Lower lobe of right lung (tissue), 2 donors: Measurements from ENCODE around the gene FGGY. TPM values are rescaled to one million over a fixed set of nuclear protein-coding genes. Genes with fewer than 3 reads are reported as not detected.

Experiments used
- ATAC-seq, 2 donors: fragments of 200-7000 bp; cut with Tn5 transposase; one replicate each; pipeline ENCODE4 v1.9.1; 2020 to 2022; ENCODE audit warnings: mild to moderate bottlenecking in 2 of 2, moderate library complexity in 2 of 2
- DNase-seq: peaks from one replicate; pipeline ENCODE4 v3.0.0-alpha.2; 2020
- H3K27ac ChIP-seq: fragments of 200-600 bp; one replicate; pipeline ENCODE4 v1.8.0; 2022
- H3K27me3 ChIP-seq: fragments of 200-600 bp; one replicate; pipeline ENCODE4 v1.8.0; 2022; ENCODE audit warnings: low read depth
- H3K36me3 ChIP-seq: fragments of 200-600 bp; one replicate; pipeline ENCODE4 v1.8.0; 2022; ENCODE audit warnings: mild to moderate bottlenecking
- H3K4me1 ChIP-seq: fragments of 200-600 bp; one replicate; pipeline ENCODE4 v1.8.0; 2022
- H3K4me3 ChIP-seq: fragments of 200-600 bp; one replicate; pipeline ENCODE4 v1.8.0; 2022; ENCODE audit warnings: mild to moderate bottlenecking
- H3K9me3 ChIP-seq: fragments of 200-600 bp; one replicate; pipeline ENCODE4 v1.8.0; 2022
- intact Hi-C: fragments of 100-400 bp; cut with DNase I; formaldehyde crosslinking; loops from one replicate; pipeline ENCODE4 v1.11.0; 2022
- total RNA-seq: library from RNA; stranded (reverse); fragmentation: NEBNext Ultra II Directional; extraction: Animal tissue kit (Norgen Biotek cat#: 25700); gene quantifications from one replicate; pipeline ENCODE4 v1.2.1, GENCODE V29; 2021
- TF ChIP-seq, protein P1 (sequence below): fragments of 200-600 bp; IDR thresholded peaks from one replicate; pipeline ENCODE4 v1.8.0; 2022; ENCODE audit warnings: antibody characterized with exemption, mild to moderate bottlenecking
- donor health status: DM: no; HTN: yes; CAD: no; lungs with severe emphysema.

FGGY gene
- total RNA-seq, 1 donor from 2014 or later, result 31.4 TPM

DNA sequence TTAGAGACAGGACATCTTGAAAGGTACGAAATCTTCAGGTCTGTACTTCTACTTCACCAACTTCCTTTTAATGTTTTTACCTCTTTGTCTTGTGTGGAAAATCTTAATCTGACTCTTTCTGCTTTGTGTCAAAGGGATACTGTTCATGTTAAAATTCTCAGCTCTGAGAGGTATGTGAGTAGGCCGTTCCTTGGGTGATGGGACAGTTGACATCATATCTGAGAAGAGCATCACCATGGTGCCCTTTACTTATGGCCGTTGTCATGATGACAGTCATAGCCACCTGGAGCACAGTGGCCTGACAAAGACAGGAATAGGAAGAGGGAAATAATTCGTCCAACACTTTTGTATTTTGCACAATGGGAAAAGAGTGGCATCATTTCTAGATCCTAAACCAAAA lies 145.6 kb downstream of the FGGY start:
- TF ChIP-seq, protein P1, sequence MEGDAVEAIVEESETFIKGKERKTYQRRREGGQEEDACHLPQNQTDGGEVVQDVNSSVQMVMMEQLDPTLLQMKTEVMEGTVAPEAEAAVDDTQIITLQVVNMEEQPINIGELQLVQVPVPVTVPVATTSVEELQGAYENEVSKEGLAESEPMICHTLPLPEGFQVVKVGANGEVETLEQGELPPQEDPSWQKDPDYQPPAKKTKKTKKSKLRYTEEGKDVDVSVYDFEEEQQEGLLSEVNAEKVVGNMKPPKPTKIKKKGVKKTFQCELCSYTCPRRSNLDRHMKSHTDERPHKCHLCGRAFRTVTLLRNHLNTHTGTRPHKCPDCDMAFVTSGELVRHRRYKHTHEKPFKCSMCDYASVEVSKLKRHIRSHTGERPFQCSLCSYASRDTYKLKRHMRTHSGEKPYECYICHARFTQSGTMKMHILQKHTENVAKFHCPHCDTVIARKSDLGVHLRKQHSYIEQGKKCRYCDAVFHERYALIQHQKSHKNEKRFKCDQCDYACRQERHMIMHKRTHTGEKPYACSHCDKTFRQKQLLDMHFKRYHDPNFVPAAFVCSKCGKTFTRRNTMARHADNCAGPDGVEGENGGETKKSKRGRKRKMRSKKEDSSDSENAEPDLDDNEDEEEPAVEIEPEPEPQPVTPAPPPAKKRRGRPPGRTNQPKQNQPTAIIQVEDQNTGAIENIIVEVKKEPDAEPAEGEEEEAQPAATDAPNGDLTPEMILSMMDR, result no peak
- H3K27ac ChIP-seq, result no peak overlapping the region
- H3K27me3 ChIP-seq, result no peaks in the 10 kb centered on the region
- H3K36me3 ChIP-seq, result no peaks in the 10 kb centered on the region
- no peaks in the 10 kb centered on the region for H3K9me3 ChIP-seq
- intact Hi-C loops, result no loop called here
- no peak for DNase-seq
- no peak overlapping the region for H3K4me3 ChIP-seq
- peaks cover 18% of the 10 kb centered on the region for H3K4me1 ChIP-seq
- no peak for ATAC-seq

DNA sequence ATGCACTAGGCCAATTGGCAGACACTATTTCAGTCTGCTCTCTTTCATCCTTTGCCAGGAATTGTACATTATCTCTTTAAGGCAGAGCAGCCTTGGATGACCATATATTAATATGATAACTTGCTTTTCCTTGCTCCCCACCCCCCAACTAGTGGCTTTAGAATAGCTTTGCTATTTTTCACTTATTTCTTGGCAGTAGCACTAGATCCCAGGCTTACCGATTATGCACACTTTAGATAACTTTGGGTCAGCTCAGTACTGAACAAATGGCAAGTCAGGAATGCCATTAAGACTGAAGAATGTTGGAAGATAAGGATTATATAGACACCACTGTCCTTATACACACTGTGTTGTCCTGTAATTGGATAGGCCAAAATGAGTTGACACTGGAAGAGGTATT lies 146.4 kb downstream of the FGGY start:
- Histone ChIP-seq H3K27me3 (no peaks in the 10 kb centered on the region), H3K9me3 (no peaks in the 10 kb centered on the region), H3K4me3 (no peak overlapping the region), H3K27ac (no peak overlapping the region), H3K4me1 (peaks cover 10% of the 10 kb centered on the region), H3K36me3 (no peaks in the 10 kb centered on the region)
- DNase-seq, result no peak
- ATAC-seq, result no peak
- TF ChIP-seq, protein P1, result no peak
- intact Hi-C loops, result no loop called here

DNA sequence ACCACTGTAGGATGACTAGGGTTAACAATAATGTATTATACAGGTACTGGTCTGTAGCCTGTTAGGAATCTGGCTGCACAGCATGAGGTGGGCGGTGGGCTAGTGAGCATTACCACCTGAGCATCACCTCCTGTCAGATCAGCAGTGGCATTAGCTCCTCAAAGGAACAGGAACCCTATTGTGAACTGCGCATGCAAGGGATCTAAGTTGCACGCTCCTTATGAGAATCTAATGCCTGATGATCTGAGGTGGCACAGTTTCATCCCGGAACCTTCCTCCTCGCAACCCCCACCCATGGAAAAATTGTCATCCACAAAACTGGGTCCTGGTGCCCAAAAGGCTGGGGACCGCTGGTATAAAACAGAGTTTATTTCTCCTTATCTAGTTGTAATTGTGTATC lies 147.6 kb downstream of the FGGY start:
- Histone ChIP-seq H3K27me3 (no peaks in the 10 kb centered on the region), H3K27ac (peak overlapping the region; percentile 37), H3K4me3 (no peak overlapping the region), H3K4me1 (peaks cover 10% of the 10 kb centered on the region), H3K36me3 (no peaks in the 10 kb centered on the region), H3K9me3 (no peaks in the 10 kb centered on the region)
- intact Hi-C loops, result no loop called here
- TF ChIP-seq, protein P1, result no peak
- DNase-seq (no peak), ATAC-seq (no peak)

DNA sequence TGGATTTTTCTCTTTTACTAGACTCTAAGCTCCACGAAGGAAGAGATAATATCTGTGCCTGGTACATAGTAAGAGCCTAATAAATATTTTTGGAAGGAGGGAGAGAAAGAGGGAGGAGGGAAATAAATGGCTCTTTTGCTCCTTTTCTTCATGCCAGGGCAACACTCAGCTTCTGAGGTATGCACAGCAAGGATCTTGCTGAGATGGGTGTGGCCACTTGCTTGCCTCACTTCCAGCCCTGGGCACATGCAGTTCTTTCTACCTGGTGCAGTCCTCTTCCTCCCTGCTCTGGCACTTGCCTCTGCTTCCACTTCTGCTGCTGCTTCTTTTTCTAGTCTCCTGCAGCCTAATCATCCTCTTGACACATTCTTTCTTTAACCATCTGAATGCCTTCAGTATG lies 148.1 kb downstream of the FGGY start:
- Histone ChIP-seq H3K36me3 (no peaks in the 10 kb centered on the region), H3K9me3 (no peaks in the 10 kb centered on the region), H3K4me1 (peaks cover 10% of the 10 kb centered on the region), H3K4me3 (no peak overlapping the region), H3K27me3 (no peaks in the 10 kb centered on the region), H3K27ac (peak overlapping the region; percentile 37)
- TF ChIP-seq, protein P1, result no peak
- peak; percentile 76 for DNase-seq
- intact Hi-C loops, result no loop called here
- ATAC-seq, result peak; percentile 97 to 99

DNA sequence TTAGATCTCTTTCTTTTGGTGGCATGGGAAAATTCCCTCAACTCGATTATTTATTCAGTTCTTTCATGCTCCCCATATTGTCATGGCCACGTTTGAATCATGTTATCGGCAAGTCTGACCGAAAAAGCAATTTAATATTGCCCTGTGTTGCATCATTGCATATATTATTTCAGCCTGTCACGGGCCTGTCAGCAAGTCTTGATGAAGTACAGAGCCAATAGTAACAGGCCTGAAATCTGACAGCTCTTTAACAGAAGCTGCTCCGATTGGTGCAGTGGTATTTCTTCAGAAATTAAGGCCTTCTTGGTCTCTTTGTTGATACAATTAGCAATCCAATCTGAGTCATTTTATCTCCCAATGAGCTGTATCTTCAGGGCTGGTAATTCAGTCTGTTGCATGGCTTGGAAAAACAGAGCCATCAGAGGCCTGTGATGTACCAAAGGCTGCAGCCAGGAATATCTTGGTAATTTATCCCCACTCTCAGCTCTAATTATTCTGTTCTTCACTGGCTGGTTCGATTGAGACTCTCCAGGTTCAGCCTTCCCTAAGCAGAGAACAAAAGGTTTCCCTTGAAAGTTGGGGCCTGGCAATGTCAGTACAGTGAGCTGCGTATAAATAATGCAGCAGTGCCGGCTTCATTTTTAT lies 149.5 kb downstream of the FGGY start:
- ATAC-seq (no peak), DNase-seq (no peak)
- Histone ChIP-seq H3K36me3 (no peaks in the 10 kb centered on the region), H3K27me3 (no peaks in the 10 kb centered on the region), H3K27ac (no peak overlapping the region), H3K4me3 (no peak overlapping the region), H3K4me1 (peaks cover 10% of the 10 kb centered on the region), H3K9me3 (no peaks in the 10 kb centered on the region)
- TF ChIP-seq, protein P1, result no peak
- intact Hi-C loops, result no loop called here
